H1 (cell line): ENCODE results near the gene C9orf43.
A peak's percentile ranks its signal among the peaks of the same experiment; 100 is the strongest.

Experiments
- JUN ChIP-seq: IDR thresholded peaks from 2 replicates; pipeline ENCODE4 v1.6.1; 2011; ENCODE audit warnings: low read depth, mild to moderate bottlenecking, improper control_type of control experiment, low read length
- TAF1 ChIP-seq: IDR thresholded peaks from 2 replicates; pipeline ENCODE4 v1.6.1; 2011; ENCODE audit warnings: mild to moderate bottlenecking, low read depth, low read length
- YY1 ChIP-seq: IDR thresholded peaks from 2 replicates; pipeline ENCODE4 v1.6.1; 2011; ENCODE audit warnings: low read depth, mild to moderate bottlenecking, low read length

DNA sequence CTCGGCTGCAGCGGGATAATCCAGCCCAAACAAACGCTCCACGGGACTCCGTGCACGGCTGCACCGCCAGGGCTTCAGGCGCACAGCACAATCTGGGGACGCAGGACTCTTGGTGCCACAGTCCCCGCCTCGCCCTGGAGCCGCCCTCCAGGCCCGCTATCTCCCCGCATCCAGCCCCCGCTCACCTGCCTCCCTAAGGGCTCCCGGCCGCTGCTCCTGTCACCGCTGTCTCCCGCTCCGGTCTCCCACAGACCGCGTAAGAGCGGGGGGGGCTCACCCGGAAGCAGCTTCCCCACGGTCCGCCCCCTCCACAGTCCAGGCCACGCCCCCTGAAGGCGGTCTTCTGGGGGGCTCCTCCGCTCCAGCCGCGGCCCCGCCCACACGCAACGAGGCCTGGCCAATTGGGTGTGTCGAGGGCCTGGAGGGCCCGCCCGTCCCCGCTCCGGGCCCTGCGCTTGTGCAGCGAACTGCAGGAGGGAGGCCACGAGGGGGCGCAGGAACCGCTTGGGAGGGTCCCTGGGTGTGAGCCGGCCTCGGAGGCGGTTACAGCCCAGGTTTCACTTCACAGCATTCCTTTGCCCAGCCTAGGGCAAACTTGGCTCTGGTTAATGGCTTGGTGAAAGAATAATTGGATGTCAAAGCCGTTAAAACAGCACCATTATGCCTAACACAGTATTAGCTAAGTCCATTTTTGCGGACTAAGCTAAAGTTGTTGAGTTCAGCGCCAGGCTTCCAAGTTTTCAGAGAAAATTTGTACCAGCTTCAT is 9.3 kb upstream of the C9orf43 start, which contains the start of gene ALAD:
- TF ChIP-seq TAF1 = no peak; the same call in 1 of the 2 replicates
- TF ChIP-seq YY1 = peak; percentile 44; the same call in 1 of the 2 replicates
- no peak for TF ChIP-seq JUN
